HG03565 (cell line): ENCODE results near the gene IRS2.

ENCODE experiments used
- ATAC-seq: cut with Tn5 transposase; IDR thresholded peaks from one replicate; pipeline ENCODE4 v1.9.1; 2021; ENCODE audit warnings: mild to moderate bottlenecking, moderate library complexity; ENCODE audit not compliant: unreplicated experiment

IRS2 gene

DNA sequence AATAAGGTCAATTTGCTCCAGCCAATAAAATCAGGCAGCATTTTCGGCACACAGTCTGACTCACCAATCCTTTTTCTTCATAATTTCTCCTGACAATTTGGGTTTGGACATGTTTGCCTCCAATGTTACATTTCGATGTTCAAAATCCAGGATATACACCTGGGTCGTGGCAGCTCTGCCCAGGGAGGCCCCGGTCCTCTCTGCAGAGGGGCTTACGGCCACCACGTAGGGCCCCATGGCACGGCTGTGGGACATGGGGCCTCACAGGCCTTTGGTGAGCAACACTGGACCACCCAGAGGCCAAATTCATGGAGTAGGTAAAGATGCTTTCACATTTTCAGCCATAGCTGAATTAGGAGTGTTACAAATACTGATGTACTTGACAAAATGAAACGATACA, 25.4 kb downstream of the IRS2 start:
- no peak for ATAC-seq

GRCh38 chr13:109760402-109760801, 26.0 kb downstream of the IRS2 start:
- no peak for ATAC-seq

DNA sequence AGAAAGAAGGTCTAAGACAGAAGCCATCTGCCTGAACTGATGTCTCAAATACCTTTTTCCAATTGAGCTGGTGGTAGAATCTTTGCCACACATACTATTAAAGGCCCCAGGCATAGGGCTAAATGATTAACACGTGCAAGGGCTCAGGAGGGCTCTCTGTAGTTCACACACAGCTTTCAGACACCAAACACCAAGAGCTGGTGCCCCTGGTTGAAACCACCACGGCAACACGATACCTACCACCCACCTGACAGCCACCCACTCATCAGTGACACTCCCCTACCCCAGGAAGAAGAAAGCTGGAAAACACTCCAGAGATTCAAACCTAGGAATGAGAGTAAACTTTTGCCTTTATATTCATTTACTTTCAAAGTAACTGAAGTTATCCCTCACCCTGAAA, 26.8 kb downstream of the IRS2 start:
- no peak for ATAC-seq

DNA sequence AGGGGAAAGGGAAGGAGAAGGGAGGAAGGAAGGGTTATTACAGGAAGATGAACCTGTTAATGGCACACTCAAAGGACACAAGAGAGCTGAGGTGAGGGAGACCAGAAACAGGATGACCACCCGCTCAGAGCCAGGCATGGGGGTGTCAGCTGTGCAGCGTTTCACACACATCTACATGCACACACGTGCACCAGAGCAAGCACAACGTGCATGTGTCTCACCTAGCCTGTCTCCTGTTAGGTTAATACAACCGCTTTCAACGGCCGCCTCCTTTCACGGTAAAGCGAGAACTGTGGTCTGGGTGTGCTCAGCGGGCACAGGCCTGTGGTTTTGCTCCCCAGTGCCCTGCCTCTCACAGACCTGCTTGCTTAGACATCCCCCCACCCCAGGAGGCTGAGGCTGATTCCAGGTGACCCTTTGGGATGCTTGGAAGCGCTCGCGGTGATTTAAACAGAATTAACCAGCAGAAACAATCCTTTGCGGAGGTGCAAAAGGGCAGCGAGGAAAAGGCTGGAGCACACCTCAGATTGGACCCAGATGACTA, 27.4 kb downstream of the IRS2 start:
- ATAC-seq, result no peak

DNA sequence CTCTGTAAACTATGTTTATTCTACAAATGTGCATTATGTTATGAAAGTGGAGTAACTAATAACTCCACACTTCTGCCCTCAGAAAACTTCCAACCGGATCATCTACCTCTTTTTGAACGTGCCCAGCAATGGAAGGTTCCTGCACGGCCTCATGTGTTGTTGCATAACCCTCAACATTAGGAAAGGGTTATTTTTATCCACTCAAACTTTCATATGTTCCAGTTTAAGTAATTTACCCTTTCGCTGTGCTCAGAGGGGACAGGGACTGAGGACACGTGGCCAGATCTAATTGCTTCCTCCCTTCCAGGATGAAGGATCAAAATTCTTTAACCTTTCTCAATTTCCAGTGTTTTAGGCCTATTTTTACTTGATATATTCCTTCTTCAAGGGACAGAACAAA, 29.6 kb downstream of the IRS2 start:
- ATAC-seq, result no peak

- no peak for ATAC-seq
These were observed 30.4 kb downstream of the IRS2 start for GRCh38 chr13:109755997-109756396.

GRCh38 chr13:109755551-109755950, 30.8 kb downstream of the IRS2 start:
- ATAC-seq, result no peak

- no peak for ATAC-seq
These were observed 34.9 kb downstream of the IRS2 start for GRCh38 chr13:109751477-109751876.

DNA sequence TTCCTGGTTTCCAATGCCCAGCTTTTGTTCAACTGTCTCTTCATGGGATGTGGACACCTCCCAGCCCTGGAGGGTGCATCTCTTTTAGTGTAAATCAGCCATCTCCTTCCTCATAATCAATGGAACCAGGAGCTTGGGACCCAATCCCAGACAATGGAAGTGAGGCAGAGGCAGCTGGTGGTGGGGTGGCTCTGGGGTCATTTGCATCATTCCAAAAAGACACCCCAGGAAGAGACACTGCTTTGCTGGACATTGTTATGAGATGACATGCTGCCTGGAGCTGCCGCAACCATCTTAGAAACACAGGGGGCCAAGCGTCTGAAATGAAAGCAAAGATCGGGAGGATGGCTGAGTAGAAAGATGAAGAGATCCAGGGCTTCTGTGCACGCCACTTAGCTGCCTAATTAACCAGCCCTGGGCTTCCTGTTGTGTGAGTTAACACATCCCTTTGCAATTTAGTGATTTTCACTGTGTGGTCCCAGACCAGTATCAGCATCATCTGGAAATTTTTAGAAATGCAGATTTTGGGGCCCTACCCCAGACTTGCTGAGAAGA, 36.1 kb downstream of the IRS2 start:
- ATAC-seq, result no peak

DNA sequence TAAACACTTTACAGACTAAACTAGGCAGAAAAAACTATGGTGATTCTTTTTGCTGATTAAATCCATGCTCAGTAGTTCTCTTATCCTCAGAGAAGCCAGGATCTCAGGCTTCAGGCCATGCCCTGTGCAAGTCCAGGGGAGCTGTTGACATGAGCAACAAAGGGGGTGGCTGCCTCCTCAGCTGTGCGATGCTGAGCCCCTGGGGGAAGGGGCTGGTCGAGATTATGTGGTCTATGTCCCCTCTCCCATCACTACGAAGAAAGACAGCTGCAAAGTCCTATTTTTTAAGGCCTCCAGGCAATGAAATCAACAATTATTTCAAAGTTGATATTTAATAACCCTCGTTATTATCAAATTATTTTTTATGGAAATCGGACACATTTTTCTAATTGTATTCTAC, 37.0 kb downstream of the IRS2 start:
- ATAC-seq, result no peak

DNA sequence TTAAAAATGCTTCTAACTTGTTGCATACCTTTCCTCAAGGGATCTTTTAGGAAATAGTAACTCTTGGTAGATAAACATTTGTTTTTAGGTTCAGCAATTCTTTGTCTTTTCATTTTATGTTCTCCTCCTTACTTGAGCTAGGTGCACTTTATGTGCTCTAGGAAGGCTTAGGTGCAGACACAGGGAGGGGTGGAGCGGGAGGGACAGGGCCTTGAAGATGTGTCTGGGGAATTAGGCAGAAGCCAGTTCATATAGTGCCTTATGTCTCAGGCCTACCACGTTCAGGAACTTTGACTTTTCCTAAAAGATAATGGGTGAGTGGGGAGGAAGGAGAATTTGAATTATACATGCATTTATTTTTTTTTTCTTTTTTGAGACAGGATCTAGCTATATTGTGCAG, 37.7 kb downstream of the IRS2 start:
- ATAC-seq, result no peak

DNA sequence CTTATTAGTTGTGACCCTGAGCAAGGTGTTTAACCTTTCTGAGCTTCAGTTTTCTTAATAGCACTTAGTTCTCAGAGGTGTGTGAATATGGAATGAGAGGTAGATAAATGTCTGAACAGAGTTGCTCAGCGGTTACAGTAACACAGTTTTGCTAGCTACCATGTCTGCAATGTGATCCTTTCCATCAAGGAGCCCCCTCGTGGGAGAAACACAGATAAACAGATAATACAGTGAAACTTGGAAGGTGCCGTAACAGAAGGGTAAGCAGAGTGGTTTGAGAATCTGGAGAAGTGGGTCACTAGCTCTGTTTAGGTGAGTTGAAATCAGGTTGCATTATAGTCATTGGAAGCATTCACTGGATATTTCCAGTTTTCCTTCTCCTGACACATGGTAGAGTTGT, 38.9 kb downstream of the IRS2 start:
- ATAC-seq, result no peak

GRCh38 chr13:109746364-109746763, 40.0 kb downstream of the IRS2 start:
- ATAC-seq, result no peak

DNA sequence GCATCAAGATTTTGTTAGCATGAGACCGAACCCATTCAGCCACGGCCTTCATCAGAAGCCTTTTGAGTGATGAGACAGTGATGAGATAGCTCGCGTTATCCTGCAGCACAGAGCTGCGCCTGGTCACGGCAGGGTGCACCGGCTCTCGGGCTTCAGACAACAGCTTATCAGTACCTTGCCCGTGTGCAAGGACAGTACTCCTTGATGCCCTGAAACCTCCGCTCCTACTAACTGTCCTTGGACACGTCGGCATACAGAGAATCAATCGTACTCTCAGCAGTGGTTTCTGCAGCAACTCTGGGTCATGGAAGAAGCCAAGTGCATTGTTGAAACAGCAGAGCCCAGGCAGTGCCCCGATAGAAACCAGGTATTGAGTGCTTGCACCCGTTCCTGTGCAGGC, 40.7 kb downstream of the IRS2 start:
- no peak for ATAC-seq

DNA sequence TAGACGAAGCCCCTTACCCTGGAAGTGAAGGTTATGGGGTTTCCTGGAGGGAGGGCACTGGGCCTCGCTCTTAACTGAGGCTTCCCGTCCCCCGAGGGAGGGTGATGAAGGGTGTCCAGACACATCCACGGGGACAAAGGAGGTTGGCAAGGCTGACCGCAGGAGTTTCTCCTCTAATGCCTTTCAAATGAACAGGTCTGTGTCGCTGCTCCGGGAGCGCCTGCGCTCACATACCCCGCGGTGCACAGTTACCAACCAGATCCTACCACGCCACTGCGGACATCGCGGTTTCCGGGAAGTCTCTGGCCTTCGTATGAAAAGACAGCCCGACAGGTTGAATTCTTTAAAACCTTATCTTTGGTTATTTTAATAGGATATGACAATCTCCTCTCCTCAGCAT, 41.3 kb downstream of the IRS2 start:
- no peak for ATAC-seq

GRCh38 chr13:109744512-109745051, 41.8 kb downstream of the IRS2 start:
- no peak for ATAC-seq

DNA sequence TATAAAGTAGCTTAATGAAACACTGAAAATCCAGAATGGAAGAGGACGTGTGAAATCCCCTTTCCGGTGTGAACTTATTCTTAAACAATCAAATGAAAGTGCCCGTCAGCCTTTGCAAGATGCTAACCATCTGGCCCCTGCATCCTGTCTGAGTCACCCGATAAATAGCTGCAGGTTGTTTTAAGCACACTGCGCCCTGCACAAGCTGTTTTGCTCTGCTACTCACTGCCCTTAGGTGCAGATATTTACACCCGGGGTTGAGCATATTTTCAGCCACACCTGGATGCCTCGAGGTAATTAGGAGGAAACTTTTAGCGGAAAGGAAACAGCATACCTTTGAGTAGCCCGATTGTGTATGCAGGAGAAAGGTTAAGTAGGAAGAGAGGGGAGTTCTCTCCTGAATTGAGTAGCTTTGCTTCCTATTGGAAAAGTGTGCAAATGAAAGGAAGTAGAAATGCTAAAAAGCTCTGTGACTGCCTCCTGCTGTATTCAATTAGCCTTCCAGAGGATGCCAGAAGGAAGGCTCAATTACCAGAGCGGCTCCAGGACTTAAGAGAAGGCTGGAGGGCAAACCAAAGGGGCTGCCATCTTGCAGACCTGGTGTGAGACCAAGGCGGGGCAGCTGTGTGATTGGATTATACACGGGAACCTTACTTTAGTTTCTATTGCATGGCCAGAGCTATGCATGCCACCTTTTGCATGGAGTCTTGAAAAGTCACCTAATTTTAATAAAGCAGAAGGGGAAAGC, 42.5 kb downstream of the IRS2 start:
- no peak for ATAC-seq

- ATAC-seq, result no peak
These were observed 44.4 kb downstream of the IRS2 start for GRCh38 chr13:109741966-109742365.

GRCh38 chr13:109740721-109741120, 45.7 kb downstream of the IRS2 start:
- ATAC-seq, result no peak

DNA sequence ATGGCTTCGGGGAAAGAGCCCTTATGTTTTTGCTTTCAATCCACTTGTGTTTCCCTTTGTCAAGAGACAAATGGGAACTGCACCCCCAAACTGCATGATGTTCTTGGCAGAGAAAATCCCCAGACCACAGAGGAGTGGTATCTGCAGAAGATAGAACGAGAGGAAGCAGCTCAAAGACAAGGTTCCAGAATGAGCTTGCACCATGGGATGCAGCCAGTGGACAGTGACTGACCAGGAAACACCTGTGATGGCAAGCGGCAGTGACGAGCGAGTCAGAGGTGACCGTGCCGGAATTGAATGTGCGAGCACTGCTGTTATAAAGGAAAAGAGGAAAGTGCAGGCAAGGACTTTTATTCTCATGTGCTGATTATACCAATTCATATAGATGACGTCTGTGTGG, 46.3 kb downstream of the IRS2 start:
- ATAC-seq, result no peak

DNA sequence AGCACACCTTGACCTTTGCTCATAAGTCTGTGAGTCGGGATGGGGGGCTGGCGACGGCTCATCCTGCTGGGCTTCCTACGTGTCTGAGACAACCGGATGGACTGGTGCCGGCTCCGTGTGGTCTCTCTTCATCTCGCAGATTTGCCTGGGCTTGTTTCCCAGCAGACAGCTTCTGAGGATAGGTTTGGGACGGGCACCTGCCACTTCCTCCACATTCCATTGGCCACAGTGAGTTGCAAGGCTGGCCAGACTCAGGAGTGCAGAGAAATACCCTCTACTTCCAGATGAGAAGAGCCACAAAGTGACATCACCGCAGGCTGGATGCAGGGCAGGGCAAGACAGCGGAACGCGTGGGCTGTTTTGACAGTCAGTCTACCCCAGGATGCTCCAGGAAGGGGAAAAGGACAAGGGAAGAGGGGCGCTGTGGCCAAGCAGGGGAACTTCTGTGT, 48.1 kb downstream of the IRS2 start:
- no peak for ATAC-seq

DNA sequence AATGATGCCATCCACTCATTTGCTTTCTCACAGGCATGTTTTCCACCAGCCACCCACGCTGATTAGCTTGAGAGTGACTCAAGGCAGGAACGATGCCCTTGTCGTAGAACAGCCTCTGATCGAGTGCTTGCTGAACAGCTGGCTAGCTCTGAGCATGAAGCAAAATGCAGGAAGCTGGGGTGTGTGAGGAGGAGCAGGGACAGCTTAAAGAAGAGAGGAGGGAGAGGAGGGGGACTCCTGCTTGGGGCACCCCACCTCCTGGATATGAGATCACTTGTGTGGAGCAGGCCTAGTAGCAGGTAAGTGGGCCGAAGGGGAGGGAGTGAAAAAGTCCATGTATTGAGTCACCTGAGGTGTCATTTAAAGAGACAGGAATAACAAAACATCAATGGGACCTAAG, 48.8 kb downstream of the IRS2 start:
- no peak for ATAC-seq
